GM18873 (cell line): ENCODE results near the gene DPM3.
"Not testable (repeated sequence)": the region's sequence is repeated elsewhere in the genome, so short reads cannot be mapped to it uniquely, and the experiment has no call there.

Experiments used
- ATAC-seq: cut with Tn5 transposase; IDR thresholded peaks from one replicate; pipeline ENCODE4 v1.9.1; 2021; ENCODE audit warnings: mild to moderate bottlenecking, moderate library complexity, moderate number of reproducible peaks; ENCODE audit not compliant: unreplicated experiment, low FRiP score

DPM3 gene

GRCh38 chr1:155127105-155127966 is 13.0 kb downstream of the DPM3 start, which contains the start of gene EFNA1:
Gene EFNA1, plus strand, starts transcription at chr1:155127876. Its CDS starts 102 bp downstream, at chr1:155127978.
- no peak for ATAC-seq

GRCh38 chr1:155126556-155127104 is 13.7 kb downstream of the DPM3 start:
- ATAC-seq = no peak

- ATAC-seq = no peak
Measured at GRCh38 chr1:155125946-155126555, 14.3 kb downstream of the DPM3 start.

GRCh38 chr1:155125511-155125945 is 14.8 kb downstream of the DPM3 start:
- ATAC-seq = no peak

GRCh38 chr1:155124503-155125463 is 15.5 kb downstream of the DPM3 start:
- ATAC-seq = no peak

GRCh38 chr1:155123801-155124200 is 16.5 kb downstream of the DPM3 start:
- no peak for ATAC-seq

- ATAC-seq = no peak
Measured at GRCh38 chr1:155122308-155122707, 18.0 kb downstream of the DPM3 start.

- no peak for ATAC-seq
Measured at GRCh38 chr1:155121249-155121648, 19.1 kb downstream of the DPM3 start.

- ATAC-seq = no peak
Measured at GRCh38 chr1:155120253-155120652, 20.1 kb downstream of the DPM3 start.

- ATAC-seq = not testable (repeated sequence)
Measured at GRCh38 chr1:155118090-155118489, 22.2 kb downstream of the DPM3 start.

GRCh38 chr1:155117610-155118009 is 22.7 kb downstream of the DPM3 start:
- no peak for ATAC-seq

GRCh38 chr1:155116113-155116764 is 24.1 kb downstream of the DPM3 start:
- no peak for ATAC-seq

- no peak for ATAC-seq
Measured at GRCh38 chr1:155113450-155113980, 26.8 kb downstream of the DPM3 start.

- no peak for ATAC-seq
Measured at GRCh38 chr1:155110826-155111225, 29.5 kb downstream of the DPM3 start.

GRCh38 chr1:155110381-155110780 is 29.9 kb downstream of the DPM3 start:
- ATAC-seq = no peak

- ATAC-seq = no peak
Measured at GRCh38 chr1:155108296-155108695, 32.0 kb downstream of the DPM3 start.

GRCh38 chr1:155107309-155108264 is 32.7 kb downstream of the DPM3 start:
- ATAC-seq = no peak

- no peak for ATAC-seq
Measured at GRCh38 chr1:155106862-155107261, 33.5 kb downstream of the DPM3 start.
